GM20000 (cell line): ENCODE results near the gene CACNA1S.

Experiments
- DNase-seq: peaks from one replicate; pipeline ENCODE4 v3.0.0; 2012; ENCODE audit warnings: low spot score
- CTCF ChIP-seq: IDR thresholded peaks from 2 replicates; pipeline ENCODE4 v1.5.1; 2012; ENCODE audit warnings: mild to moderate bottlenecking, control low read depth; ENCODE audit errors: extremely low read depth, missing control alignments

Gene CACNA1S

GRCh38 chr1:201112173-201112731 lies at the start of gene CACNA1S:
TSS of gene CACNA1S (minus strand) at chr1:201112426. CDS start at chr1:201112339, 87 bp downstream.
- TF ChIP-seq CTCF, result no peak
- DNase-seq, result no peak

GRCh38 chr1:201157949-201158348 lies 45.7 kb upstream of the CACNA1S start:
- DNase-seq, result no peak
- no peak for TF ChIP-seq CTCF

- no peak for DNase-seq
- no peak for TF ChIP-seq CTCF
Measured at GRCh38 chr1:201156819-201157218, 44.6 kb upstream of the CACNA1S start.

GRCh38 chr1:201156346-201156745 lies 44.1 kb upstream of the CACNA1S start:
- no peak for DNase-seq
- no peak for TF ChIP-seq CTCF

- no peak for DNase-seq
- TF ChIP-seq CTCF, result no peak
Measured at GRCh38 chr1:201155354-201155753, 43.1 kb upstream of the CACNA1S start.

- no peak for TF ChIP-seq CTCF
- DNase-seq, result peak; percentile 96
Measured at GRCh38 chr1:201154389-201155165, 42.4 kb upstream of the CACNA1S start, which contains the start of gene TMEM9. TSS of gene TMEM9 (minus strand) at chr1:201154474. CDS start at chr1:201153923, 551 bp downstream.

- no peak for DNase-seq
- TF ChIP-seq CTCF, result no peak
Measured at GRCh38 chr1:201153474-201154388, 41.5 kb upstream of the CACNA1S start.
